Brain pericyte (primary cell): ENCODE data around the gene FKBP14.
"Not testable (repeated sequence)": the region's sequence is repeated elsewhere in the genome, so short reads cannot be mapped to it uniquely, and the experiment has no call there.

Source experiments
- DNase-seq: peaks from one replicate; pipeline ENCODE4 v3.0.0-alpha.2; 2012; ENCODE audit warnings: low read depth, low spot score

The FKBP14 gene

GRCh38 chr7:29991937-29992336, 34.6 kb downstream of the FKBP14 start:
- DNase-seq, result no peak

GRCh38 chr7:29990931-29991330, 35.6 kb downstream of the FKBP14 start:
- DNase-seq, result no peak

GRCh38 chr7:29989257-29989995, 37.1 kb downstream of the FKBP14 start, which contains the start of gene SCRN1:
Gene SCRN1 (minus strand): TSS chr7:29989801. CDS start chr7:29969067, 20,734 bp downstream.
- DNase-seq, result no peak

- no peak for DNase-seq
Observed at GRCh38 chr7:29988424-29989256, 37.9 kb downstream of the FKBP14 start.

- no peak for DNase-seq
Observed at GRCh38 chr7:29987811-29988317, 38.6 kb downstream of the FKBP14 start.

GRCh38 chr7:29987083-29987482, 39.4 kb downstream of the FKBP14 start:
- DNase-seq, result no peak

GRCh38 chr7:29980151-29980550, 46.4 kb downstream of the FKBP14 start:
- no peak for DNase-seq

GRCh38 chr7:29977886-29978651, 48.4 kb downstream of the FKBP14 start:
- no peak for DNase-seq

- DNase-seq, result no peak
Observed at GRCh38 chr7:29976673-29977415, 49.7 kb downstream of the FKBP14 start.

- DNase-seq, result no peak
Observed at GRCh38 chr7:29976266-29976665, 50.2 kb downstream of the FKBP14 start.

- no peak for DNase-seq
Observed at GRCh38 chr7:29975561-29975960, 50.9 kb downstream of the FKBP14 start.

- no peak for DNase-seq
Observed at GRCh38 chr7:29974286-29974685, 52.2 kb downstream of the FKBP14 start.

GRCh38 chr7:29972315-29972669, 54.2 kb downstream of the FKBP14 start:
- no peak for DNase-seq

GRCh38 chr7:29971566-29972314, 54.8 kb downstream of the FKBP14 start:
- DNase-seq, result no peak

GRCh38 chr7:29970158-29970557, 56.3 kb downstream of the FKBP14 start:
- no peak for DNase-seq

- DNase-seq, result no peak
Observed at GRCh38 chr7:29969738-29970137, 56.8 kb downstream of the FKBP14 start.

GRCh38 chr7:29968683-29969395, 57.7 kb downstream of the FKBP14 start:
- no peak for DNase-seq

- DNase-seq, result no peak
Observed at GRCh38 chr7:29965030-29965429, 61.5 kb downstream of the FKBP14 start.

GRCh38 chr7:29962035-29962434, 64.5 kb downstream of the FKBP14 start:
- DNase-seq, result no peak

- not testable (repeated sequence) for DNase-seq
Observed at GRCh38 chr7:29961611-29962010, 64.9 kb downstream of the FKBP14 start.
